SHP77 treated with DMSO at 0.1 percent for 48 hours (cell line): ENCODE data around the gene SLC7A6.

ENCODE experiments used
- DNase-seq: peaks from one replicate; lab custom pipeline; 2025; lab: John Stamatoyannopoulos, UW

The SLC7A6 gene

DNA sequence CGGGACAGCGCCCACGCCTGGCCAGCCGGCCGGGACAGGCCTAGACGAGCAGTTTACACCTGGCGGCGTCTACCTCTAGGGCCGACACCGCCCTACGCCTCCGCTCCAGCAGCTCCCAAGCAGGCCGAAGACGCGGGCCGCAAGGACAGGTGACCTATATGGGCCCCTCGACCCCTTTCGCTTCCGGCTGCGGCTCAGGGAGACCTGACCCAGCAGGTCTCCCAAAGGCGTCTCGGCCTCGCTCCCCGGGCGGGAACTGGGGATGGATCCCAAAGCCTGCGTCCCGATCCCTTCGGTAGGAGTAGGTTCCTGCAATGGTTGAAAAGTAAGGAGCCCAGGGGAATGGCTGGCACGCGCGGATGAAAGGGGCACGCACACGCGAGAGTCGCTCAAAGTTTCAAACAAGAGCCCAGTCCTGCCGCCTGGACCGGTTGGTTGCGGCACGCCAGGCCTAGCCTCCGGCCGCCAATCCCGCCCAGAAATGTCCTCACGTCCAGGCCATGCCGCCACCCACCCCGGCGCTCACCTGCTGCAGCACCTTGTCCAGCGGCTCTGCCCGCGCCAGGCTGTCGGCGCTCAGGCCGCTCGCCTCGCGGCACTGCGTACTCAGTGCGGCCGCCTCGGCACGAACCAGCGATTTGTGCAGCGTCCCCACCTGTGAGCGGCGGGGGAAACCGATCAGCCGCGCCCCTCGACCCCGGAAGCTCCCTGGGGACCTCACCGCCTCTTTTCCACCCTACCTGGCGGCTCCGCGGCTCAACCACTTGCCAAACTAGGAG, 29.0 kb upstream of the SLC7A6 start:
- DNase-seq, result no peak

DNA sequence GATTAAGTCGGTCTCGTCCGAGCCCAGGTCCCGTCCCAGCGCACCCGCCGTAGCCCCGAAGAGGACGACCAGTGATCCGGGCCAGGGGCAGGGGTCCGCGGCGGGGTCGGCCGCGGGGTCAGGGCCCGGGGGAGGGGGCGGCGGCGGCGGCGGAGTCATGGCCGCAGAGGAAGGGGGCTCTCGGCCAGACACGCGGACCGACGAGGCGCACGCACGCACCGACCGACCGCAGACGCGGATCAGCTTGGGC, 28.5 kb upstream of the SLC7A6 start, which contains the start of gene ESRP2:
ESRP2 (minus strand) TSS at position 241 of the 250 bp plus-strand sequence; CDS start at position 159, 82 bp downstream.
- no peak for DNase-seq

DNA sequence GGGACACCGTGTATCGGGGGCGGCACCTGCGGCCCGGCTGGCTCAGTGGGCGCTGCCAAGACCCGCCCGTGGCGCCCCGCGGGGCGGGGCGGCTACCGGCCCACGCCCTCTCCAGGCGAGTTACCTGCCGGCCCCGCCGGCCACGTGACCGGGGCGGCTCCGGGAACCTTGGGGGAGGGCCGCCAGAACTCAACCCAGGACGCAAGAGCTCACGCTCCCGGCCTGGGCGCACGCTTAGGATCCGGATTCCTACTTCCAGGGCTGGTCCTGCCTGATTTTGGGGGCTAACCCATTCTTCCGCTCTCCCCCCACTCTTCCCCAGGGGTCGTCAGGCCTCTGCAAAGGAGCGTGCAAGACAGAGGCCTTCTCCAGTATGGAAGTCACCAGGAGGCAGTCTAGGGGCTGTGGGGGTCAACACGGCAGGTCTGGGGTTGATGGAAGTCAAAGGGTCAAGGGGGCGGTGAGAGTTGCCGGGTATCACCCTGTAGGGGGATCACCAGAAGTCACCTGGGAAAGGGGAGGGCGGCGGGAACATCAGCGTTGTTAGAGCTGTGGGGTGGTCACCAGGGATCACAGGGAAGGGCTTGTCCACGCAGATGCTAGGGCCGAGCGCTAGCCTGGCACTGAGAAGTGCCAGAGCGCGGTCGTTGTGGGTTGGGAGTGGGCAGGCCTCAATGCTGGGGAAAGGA, 28.0 kb upstream of the SLC7A6 start:
- no peak for DNase-seq

DNA sequence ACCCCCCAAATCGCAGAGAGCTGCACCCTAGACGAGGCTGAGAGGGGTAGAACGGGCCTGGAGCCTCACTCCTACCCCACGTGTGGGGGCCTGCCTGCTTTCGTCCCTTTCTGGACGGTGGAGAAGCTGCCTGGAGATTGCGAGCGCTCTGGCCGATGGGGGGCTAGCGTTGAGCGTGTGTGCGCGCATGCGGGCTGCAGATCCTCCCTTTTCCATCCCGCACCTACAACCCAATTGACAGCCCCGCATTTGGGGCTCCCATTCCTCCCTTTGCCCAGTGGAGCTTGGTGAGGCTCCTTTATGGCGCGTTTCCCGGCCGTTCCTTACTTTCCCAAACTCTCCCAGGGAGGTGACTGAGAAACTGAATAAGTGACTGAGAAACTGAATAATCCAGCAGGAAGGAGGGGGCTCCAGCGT, 27.5 kb upstream of the SLC7A6 start:
- no peak for DNase-seq

DNA sequence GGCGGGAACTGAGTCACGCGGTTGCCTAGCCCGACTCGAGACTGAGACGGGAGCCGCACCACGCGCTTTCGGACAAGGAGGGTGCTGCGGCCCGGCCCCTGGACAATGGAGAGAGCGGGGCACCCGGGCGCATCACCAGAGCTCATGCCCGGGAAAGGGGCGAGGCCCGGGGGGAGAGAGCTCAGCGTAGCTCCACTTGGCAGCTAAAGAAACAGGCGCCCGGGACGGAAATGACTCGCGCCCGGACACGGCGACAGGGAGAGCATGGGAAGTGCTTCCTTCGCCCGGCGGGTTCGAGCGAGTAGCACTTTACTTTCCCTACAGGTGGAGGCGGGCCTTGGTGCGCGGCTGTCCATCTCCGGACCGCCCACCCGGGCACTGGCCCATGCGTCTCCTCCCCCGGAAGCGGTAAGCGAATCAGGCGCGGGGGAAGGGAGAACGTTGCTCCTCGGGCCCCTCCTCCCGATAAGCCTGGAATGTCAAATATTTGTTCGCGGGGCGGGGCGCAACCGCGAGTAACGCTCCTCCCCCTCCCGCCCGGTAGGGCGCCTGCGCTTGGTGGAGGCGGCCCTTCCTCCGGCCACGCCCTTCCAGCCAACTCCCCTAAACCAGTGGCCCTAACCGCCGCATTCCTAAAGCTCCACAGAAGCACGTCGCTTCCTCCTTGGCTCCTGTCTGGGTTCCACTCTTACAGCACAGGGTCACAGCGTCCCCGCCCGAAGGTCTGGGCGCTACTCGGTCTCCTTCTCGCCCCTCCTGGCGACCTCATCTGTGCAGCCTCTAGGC, 26.9 kb upstream of the SLC7A6 start:
- peak; percentile 94 for DNase-seq

DNA sequence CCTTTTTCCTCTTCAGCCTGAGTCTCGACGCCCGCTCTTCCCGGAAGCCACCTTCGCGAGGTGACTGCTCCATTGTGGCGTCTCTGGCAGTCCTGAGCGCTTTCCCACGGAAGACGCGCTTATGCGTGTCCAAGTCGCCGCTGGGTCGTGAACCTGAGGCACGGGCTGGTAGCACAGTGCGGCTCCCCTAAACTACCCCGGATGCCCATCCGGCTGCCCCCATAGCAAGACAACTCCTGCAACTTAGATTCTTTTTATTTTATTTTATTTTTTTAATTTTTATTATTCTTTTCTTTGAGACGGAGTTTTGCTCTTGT, 26.3 kb upstream of the SLC7A6 start:
- no peak for DNase-seq

DNA sequence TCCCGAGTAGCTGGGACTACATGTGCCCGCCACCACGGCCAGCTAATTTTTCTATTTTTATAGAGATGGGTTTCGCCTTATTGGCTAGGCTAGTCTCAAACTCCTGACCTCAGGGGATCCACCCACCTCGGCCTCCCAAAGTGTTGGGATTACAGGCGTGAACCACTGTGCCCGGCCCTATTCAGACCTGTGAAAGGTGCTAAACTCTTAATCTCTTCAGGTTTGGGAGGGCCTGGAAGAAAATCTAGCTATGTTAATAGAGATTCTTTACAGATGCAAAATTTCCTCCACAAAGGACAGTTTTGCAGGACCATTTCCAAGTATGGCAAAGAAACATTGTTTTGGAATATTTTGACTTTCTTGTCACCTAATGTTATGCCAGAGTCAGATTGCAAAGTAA, 22.2 kb upstream of the SLC7A6 start:
- DNase-seq, result no peak

DNA sequence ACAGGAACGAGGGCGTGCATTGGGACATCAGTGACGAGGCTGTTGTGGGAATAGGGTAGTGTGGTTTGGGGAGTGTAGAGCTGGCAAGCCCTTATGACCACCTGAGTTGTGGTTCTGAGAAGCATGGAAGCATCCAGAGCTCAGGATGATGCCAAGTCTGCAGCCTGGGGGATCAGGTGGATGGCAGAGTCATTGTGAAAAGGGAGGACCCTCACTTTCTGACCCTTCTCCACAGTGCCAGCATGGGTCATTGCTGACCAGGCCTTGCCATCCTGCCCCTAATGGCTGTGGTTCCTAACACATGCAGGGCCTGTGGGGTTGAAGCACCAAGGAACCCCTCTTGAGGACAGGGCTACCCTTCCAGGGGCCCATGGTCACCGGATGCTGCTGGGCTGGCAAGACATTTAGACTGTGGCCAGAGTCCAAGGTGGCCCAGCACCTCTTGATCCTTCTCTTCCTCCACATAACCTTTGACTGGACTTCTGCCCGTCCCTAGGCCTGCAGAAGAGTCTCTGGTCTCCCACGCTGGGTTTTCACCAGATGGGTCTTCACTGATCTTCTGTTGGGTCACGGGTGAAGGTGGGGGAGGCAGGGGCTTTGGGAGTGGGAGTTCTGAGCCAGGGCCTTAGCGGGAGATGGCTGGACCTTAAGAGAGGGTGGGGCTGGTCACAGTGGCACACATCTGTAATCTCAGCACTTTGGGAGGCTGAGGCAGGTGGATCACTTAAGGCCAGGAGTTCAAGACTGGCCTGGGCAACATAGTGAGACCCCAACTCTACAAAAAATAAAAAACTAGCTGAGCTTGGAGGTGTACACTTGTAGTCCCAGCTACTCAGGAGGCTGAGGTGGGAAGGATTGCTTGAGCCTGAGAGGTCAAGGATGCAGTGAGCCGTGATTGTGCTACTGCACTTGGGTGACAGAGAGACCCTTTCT, 21.1 kb upstream of the SLC7A6 start:
- DNase-seq, result no peak

DNA sequence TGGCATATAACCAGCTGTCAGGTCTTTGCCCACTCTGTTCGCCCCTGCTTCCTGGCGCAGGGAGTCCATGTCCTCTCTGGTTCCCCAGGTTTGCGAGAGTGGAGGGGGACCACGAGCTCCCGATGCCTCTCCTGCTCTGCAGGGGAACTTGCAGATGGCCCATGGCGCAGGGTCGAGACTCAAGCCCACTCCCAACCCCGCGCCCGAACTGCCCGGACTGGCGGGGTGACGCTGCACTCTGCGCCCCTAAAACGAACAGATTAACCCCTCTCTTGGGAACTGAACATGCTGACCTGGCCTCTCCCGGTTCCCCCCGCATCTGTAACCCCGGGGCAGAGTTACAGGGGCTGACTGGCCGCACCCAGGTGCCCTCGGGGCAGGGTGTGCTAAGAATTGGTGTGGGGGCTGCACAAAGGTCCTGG, 19.8 kb upstream of the SLC7A6 start:
- no peak for DNase-seq

DNA sequence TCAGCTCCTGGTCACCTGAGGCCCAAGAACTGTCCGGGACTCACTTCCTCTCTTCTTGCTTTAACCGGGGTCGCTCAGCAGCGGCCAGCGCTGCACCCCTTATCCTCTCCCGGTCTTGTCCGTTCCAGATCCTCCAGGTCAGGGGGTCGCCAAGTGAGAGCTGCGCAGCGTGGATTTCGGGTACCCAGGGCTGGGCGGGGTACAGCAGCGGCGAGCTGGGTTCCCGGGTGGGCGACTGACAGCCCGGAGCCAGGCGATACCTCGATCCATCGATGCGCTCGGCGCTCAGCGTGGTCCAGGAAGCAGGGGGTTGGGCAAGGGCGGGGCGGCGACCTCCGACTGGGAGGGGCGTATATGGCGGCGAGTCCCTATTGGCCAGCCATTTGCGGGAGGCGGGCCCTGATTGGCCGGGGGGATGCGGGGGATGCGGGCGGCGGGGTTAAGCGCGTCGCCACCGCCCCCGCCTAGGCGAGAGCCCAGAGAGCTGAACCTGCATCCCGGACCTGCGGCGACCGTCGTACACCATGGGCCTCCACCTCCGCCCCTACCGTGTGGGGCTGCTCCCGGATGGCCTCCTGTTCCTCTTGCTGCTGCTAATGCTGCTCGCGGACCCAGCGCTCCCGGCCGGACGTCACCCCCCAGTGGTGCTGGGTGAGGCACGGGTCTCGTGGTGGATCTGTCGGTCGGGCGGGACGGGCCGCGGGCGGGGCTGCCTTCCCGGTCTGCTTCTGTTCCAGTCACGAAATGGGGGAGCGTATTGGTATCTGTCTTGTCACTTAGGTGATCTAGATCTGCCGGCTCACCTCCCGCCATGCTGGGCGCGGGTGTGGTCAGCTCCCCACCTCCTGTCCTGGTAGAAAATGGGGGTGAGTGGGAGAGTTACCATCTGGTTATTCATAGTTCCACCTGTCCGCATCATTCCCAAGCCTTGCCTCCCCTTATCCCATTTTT, 19.1 kb upstream of the SLC7A6 start, which contains the start of gene PLA2G15:
PLA2G15 (plus strand) TSS at position 471 of the 951 bp plus-strand sequence; CDS start at position 525, 54 bp downstream.
- DNase-seq, result peak; percentile 49

DNA sequence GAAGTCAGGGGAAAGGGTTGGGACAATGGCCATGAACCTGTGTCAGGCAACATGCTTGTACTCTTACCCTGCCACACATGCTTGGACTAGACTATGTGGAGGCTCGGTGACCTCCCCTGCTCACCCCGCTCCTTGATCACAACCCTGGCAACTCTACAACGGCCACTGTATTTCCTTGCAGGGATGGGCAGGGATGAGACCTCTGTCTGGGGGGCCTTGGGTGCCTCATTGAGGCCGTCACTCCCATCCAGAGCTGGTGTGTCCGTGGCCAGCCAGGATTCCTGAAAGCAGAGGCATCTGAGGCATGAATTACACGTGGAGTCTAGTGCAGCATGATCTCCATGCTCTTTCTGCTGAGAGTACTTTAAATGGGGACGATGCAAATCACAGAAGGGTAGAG, 18.2 kb upstream of the SLC7A6 start:
- DNase-seq, result no peak

DNA sequence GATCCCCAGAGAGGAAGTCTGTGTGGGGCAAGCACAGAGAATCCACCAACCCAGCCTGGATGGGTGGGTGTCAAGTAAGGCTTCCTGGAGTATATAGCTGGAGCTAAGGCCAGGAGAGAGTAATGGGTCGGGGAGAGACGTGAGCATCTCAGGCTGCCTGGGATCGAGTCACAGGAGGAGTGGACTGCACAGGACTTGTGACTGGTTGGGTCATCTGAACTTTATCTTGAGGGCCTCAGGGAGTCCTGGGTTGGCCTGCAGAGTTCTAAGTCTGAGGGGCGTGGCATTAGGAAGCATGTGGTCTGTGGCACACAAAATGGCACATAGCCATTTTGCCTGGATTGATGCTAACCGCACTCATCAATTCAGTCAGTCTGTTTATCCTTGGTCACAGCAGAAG, 17.7 kb upstream of the SLC7A6 start:
- no peak for DNase-seq

DNA sequence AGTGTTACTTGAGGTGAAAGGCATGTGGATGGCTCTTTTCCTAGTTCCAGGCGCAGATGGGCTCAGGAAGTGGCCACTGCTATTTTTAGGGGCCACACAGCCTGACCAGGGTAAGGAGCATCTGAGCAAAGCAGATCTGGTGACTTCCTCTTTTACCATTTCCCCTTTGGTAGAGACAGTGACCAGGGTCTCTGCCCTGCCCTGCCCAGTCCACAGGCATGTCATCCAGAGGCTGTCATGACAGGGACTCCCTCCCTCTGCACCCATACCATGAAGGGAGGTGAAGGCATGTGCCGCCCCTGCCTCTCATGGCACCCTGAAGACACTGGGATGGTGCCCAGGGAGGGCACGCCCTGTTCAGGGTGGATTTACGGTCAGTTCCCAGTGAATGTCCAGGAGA, 16.9 kb upstream of the SLC7A6 start:
- DNase-seq, result no peak

DNA sequence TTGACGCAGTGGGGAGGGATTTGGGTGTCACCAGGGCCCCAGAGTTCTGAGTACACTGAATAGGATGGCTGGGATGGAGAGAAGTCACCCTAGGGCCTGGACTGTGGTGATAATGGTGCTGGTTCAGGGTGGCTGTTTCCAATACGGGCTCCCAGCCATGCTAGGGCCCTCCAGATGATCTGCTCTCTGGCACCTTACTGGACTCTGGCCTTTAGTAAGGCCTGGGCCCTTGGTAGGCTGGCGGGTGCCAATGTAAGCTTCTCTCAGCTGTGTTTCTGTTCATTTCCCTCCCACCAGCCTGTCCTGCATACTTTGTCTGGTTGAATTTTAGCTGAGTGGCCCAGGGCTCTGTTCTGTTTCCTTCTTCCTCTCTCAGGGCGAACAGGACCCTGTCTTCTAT, 16.4 kb upstream of the SLC7A6 start:
- DNase-seq, result no peak

DNA sequence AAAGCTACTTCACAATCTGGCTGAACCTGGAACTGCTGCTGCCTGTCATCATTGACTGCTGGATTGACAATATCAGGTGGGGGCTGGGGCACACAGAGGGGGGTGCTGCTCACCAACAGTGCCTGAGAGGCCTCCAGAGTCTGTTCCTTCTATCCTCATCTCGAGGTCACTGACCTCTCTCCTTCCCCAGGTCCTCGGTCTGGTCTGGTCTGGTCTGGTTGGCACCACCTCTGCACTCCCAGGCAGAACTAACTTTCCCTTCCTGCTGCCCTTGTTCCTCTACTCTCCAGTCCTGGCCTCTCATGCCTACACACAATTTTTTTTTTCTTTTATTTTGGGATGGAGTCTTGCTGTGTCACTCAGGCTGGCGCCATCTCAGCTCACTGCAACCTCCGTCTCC, 15.0 kb upstream of the SLC7A6 start:
- DNase-seq, result no peak

DNA sequence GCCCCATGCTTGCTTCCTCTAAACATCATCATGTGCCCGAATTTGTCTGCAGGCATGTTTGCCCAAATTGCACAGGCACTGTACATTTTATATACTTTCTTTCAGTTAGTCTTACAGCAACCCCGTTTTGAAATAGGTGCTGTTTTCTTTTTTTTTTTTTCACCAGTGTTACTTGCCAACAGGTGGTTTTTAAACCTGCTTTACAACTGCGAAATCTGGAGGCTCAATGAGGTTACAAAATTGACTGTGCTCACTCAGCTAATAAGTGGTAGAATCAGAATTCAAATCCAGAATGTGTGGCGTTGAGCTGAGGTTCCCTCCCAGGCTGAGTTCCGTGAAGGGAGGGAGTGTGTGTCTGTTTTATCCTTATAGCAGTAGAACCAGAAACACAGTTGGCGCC, 13.4 kb upstream of the SLC7A6 start:
- no peak for DNase-seq

DNA sequence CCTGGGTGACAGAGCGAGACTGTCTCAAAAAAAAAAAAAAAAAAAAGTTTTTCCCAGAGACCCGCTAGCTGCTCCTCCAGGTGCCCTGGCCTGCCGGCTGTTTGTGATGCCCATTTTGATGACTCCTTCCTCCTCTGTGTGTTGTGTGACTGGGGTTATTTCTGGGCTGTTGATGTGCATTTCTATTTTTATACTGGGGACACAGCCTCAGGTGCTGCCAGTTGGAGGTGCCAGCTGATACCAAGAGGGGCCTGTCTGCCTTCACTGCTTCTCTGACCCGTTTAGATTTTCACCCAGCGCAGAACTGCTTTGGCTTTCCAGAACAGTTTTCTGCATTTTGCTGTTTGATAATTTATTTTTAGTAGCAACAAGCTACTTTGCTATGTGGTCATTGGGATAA, 12.5 kb upstream of the SLC7A6 start:
- no peak for DNase-seq

DNA sequence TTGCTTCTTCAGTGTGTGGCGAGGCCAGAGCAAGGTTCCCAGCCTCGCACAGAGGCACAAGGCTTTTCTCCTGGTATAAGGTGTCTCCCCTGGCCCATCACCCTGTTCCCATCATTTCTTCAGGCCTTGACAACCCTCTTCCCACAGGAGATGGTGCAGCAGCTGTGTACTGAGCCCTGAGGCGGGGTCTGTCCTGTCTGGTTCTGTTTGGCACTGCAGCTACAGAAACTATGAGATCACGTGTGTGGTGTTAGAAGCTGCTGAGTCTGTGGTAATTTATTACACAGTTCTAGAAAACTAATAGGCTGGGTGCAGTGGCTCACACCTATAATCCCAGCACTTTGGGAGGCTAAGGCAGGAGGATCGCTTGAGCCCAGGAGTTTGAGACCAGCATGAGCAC, 11.9 kb upstream of the SLC7A6 start:
- DNase-seq, result no peak

DNA sequence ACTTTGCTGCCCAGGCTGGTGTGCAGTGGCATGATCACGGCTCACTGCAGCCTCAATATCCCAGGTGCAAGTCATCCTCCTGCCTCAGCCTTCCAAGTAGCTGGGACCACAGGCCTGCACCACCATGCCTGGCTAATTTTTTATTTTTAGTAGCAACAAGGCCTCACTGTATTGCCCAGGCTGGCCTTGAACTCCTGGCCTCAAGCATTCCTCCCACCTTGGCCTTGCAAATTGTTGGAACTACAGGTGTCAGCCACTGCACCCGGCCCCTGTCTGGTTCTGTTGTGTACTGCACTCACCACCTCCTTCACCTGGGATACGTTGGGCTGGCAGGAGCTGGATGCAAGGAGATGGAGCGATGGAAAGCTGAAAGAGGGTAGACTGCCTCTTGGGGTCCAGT, 10.6 kb upstream of the SLC7A6 start:
- DNase-seq, result no peak

DNA sequence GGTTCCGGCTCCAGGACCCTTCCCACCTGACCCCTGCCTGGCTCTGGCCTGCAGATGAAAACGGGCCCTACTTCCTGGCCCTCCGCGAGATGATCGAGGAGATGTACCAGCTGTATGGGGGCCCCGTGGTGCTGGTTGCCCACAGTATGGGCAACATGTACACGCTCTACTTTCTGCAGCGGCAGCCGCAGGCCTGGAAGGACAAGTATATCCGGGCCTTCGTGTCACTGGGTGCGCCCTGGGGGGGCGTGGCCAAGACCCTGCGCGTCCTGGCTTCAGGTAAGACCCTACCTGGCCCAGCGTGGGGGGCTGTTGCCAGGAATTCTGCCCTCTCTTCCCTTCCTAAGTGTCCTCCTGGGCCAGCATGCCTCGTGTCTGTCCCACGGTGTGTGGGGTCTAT, 8.6 kb upstream of the SLC7A6 start:
- DNase-seq, result no peak
